ENCODE data around the gene ATG10. TPM values are rescaled to one million over a fixed set of nuclear protein-coding genes. Genes with fewer than 3 reads are reported as not detected.
A peak's percentile ranks its signal among the peaks of the same experiment; 100 is the strongest.

ATG10 gene
- polyA plus RNA-seq, 1 of the 3 experiments (the other 2 are of a cell fraction), result 3.2 TPM

DNA sequence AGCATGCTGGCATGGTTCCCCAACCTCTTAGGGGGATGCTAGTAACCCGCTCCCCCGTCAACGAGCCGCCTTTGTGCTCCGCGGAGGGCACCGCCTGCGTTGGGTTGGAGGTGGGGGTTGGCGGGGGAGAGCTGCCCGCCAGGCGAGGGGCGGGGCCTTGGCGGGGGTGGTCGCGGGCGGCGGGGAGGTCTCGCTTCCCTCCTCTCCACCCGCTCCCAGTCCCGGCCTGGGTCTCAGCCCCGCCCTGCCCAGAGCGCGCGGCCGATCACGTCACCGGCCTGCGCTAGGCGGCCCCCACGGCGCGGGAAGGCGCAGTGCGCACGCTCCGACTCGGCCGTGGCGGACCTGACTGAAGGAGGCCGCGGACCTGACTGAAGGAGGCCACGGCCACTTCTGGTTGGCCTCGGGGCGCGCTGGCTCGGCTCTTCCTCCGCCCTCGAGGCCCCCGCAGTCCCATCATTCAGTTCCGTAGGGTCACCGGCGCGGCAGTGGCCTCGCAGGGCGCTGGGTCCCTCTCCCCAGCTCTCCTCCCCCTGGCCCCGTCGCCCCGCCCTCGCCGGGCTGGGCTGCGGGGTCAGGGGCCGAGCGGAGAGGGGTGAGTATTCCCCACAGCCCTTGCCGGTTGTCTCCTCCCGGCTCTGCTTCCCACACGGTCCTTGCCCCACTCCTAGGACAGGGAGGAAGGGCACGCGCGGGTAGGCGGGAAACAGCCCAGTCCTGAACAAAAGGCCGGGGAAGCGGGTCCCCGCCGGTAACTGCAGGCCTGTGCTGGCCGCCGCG is at the start of gene ATG10 (continued):
- TF ChIP-seq, protein P1, sequence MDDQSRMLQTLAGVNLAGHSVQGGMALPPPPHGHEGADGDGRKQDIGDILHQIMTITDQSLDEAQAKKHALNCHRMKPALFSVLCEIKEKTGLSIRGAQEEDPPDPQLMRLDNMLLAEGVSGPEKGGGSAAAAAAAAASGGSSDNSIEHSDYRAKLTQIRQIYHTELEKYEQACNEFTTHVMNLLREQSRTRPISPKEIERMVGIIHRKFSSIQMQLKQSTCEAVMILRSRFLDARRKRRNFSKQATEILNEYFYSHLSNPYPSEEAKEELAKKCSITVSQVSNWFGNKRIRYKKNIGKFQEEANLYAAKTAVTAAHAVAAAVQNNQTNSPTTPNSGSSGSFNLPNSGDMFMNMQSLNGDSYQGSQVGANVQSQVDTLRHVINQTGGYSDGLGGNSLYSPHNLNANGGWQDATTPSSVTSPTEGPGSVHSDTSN (IDR thresholded peaks at IDR 0.05), result peak; percentile 2; the same call in 1 of the 2 replicates
- peak; percentile 78 for TF ChIP-seq POLR2AphosphoS5 (IDR thresholded peaks at IDR 0.05; ENCODE audit: low read depth, low read length)
- TF ChIP-seq RXRA (IDR thresholded peaks at IDR 0.05; ENCODE audit: borderline replicate concordance, low read depth), result no peak
- TF ChIP-seq, protein P2, sequence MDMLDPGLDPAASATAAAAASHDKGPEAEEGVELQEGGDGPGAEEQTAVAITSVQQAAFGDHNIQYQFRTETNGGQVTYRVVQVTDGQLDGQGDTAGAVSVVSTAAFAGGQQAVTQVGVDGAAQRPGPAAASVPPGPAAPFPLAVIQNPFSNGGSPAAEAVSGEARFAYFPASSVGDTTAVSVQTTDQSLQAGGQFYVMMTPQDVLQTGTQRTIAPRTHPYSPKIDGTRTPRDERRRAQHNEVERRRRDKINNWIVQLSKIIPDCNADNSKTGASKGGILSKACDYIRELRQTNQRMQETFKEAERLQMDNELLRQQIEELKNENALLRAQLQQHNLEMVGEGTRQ (IDR thresholded peaks at IDR 0.05; ENCODE audit: borderline replicate concordance, low read depth, low read length), result no peak
- TF ChIP-seq, protein P3, sequence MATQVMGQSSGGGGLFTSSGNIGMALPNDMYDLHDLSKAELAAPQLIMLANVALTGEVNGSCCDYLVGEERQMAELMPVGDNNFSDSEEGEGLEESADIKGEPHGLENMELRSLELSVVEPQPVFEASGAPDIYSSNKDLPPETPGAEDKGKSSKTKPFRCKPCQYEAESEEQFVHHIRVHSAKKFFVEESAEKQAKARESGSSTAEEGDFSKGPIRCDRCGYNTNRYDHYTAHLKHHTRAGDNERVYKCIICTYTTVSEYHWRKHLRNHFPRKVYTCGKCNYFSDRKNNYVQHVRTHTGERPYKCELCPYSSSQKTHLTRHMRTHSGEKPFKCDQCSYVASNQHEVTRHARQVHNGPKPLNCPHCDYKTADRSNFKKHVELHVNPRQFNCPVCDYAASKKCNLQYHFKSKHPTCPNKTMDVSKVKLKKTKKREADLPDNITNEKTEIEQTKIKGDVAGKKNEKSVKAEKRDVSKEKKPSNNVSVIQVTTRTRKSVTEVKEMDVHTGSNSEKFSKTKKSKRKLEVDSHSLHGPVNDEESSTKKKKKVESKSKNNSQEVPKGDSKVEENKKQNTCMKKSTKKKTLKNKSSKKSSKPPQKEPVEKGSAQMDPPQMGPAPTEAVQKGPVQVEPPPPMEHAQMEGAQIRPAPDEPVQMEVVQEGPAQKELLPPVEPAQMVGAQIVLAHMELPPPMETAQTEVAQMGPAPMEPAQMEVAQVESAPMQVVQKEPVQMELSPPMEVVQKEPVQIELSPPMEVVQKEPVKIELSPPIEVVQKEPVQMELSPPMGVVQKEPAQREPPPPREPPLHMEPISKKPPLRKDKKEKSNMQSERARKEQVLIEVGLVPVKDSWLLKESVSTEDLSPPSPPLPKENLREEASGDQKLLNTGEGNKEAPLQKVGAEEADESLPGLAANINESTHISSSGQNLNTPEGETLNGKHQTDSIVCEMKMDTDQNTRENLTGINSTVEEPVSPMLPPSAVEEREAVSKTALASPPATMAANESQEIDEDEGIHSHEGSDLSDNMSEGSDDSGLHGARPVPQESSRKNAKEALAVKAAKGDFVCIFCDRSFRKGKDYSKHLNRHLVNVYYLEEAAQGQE (IDR thresholded peaks at IDR 0.05; ENCODE audit: low read depth, low read length), result no peak
- no peak for TF ChIP-seq JUND (IDR thresholded peaks at IDR 0.05)

DNA sequence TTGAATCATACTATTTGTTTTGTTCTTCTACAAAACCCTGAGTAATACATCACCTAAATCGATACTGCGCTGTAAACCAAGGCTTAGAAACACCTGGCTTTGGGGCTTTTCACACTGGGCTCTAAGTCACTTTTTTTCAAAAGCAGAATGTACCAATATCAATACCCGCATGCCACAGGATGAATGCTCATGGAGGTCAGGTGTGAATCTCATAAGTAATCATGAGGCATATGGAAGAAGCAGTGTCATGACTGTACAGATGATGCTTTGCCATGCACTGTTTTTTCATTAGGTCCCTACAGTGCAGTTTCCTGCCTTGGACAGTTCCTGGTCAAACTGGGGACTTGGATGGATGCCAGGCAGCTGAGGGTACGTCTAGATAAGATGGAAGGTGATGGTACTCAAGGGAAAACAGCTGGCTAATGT is 49.0 kb upstream of the ATG10 start:
- TF ChIP-seq, protein P3 (IDR thresholded peaks at IDR 0.05; ENCODE audit: low read depth, low read length), result no peak
- TF ChIP-seq ELF1 (IDR thresholded peaks at IDR 0.05), result no peak
- no peak for TF ChIP-seq YY1 (IDR thresholded peaks at IDR 0.05; ENCODE audit: low read depth)
- no peak for TF ChIP-seq CHD2 (IDR thresholded peaks at IDR 0.05; ENCODE audit: low read length, partially characterized antibody)
- TF ChIP-seq, protein P1 (IDR thresholded peaks at IDR 0.05), result no peak
- no peak for TF ChIP-seq GABPA (IDR thresholded peaks at IDR 0.05; ENCODE audit: low read depth)
- no peak for TF ChIP-seq SIN3A (IDR thresholded peaks at IDR 0.05; ENCODE audit: borderline replicate concordance, low read depth, low read length)
- no peak for TF ChIP-seq MXI1 (IDR thresholded peaks at IDR 0.05; ENCODE audit: low read depth, low read length)
- TF ChIP-seq RAD21 (IDR thresholded peaks at IDR 0.05; ENCODE audit: low read length), result no peak
- no peaks in the 10 kb centered on the region for H3K9me3 ChIP-seq
- H3K9ac ChIP-seq, result no peak overlapping the region
- WGBS (ENCODE audit: low lambda C conversion rate), result 52% methylated on average over 4 of the region's 4 CpGs
- H3K36me3 ChIP-seq (replicated peaks in 1 of 2; ENCODE audit: control insufficient read depth in 1 of 2, insufficient read depth in 2 of 2, low read length in 1 of 2), result no peaks in the 10 kb centered on the region
- no peak overlapping the region for H3K4me2 ChIP-seq
- H3K27me3 ChIP-seq (ENCODE audit: insufficient read depth), result no peaks in the 10 kb centered on the region
- CTCF ChIA-PET, result no interaction called here
- H3K27ac ChIP-seq (ENCODE audit: low read depth in 2 of 2, low read length in 1 of 2), result no peak overlapping the region
- no peak overlapping the region for H3K4me3 ChIP-seq (ENCODE audit: low read depth in 2 of 2, low read length in 1 of 2)
- H2AFZ ChIP-seq (ENCODE audit: low read depth), result no peak overlapping the region
- H4K20me1 ChIP-seq (ENCODE audit: insufficient read depth), result no peaks in the 10 kb centered on the region
- H3K9me2 ChIP-seq, result no peaks in the 10 kb centered on the region
- POLR2A ChIA-PET, result interaction anchor here (1.4 kb wide), 1 partner anchor 49 kb away, joined by 3 read pairs; the partner anchor contains the start of gene ATG10
- peak; percentile 37 for DNase-seq
- H3F3A ChIP-seq (replicated peaks; ENCODE audit: insufficient read depth), result no peaks in the 10 kb centered on the region
- H3K4me1 ChIP-seq (ENCODE audit: control insufficient read depth in 1 of 2, insufficient read depth in 2 of 2, low read depth in 1 of 2, low read length in 1 of 2), result peaks cover 0 to 7% of the 10 kb centered on the region in 2 experiments; a peak in 1 of 4 replicates
- H3K79me2 ChIP-seq (ENCODE audit: insufficient read depth), result no peaks in the 10 kb centered on the region
